ENCODE measurements around the gene HNF4A.

DNA sequence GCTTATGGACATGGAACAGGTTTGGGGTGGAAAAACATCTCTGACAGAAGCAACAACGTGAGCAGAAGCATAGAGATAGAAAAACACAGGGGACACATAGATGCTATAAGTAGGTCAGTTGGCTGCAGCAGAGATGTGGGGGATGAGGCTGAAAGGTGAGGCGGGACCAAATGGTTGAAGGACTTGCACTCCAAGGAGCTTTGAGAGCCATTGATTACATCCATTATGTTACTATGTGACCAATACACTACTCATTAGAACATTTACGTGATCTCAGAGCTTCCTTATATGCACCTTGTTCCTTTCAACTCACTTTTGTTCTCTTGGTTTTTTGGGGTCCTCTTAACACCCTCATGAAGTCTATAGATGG is 72.3 kb downstream of the HNF4A start:
- TF ChIP-seq, protein P1, sequence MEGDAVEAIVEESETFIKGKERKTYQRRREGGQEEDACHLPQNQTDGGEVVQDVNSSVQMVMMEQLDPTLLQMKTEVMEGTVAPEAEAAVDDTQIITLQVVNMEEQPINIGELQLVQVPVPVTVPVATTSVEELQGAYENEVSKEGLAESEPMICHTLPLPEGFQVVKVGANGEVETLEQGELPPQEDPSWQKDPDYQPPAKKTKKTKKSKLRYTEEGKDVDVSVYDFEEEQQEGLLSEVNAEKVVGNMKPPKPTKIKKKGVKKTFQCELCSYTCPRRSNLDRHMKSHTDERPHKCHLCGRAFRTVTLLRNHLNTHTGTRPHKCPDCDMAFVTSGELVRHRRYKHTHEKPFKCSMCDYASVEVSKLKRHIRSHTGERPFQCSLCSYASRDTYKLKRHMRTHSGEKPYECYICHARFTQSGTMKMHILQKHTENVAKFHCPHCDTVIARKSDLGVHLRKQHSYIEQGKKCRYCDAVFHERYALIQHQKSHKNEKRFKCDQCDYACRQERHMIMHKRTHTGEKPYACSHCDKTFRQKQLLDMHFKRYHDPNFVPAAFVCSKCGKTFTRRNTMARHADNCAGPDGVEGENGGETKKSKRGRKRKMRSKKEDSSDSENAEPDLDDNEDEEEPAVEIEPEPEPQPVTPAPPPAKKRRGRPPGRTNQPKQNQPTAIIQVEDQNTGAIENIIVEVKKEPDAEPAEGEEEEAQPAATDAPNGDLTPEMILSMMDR (IDR thresholded peaks at IDR 0.05) = no peak
- TF ChIP-seq POLR2A (IDR thresholded peaks at IDR 0.05) (no peak), POLR2AphosphoS5 (IDR thresholded peaks at IDR 0.05; ENCODE audit: insufficient read depth in 1 of 2, low read depth in 1 of 2) (no peak)
